GM21737 (cell line): ENCODE measurements around the gene RABEPK.
"Not testable (repeated sequence)": the region's sequence is repeated elsewhere in the genome, so short reads cannot be mapped to it uniquely, and the experiment has no call there.

Experiments used
- ATAC-seq: cut with Tn5 transposase; IDR thresholded peaks from one replicate; pipeline ENCODE4 v1.9.1; 2021; ENCODE audit warnings: mild to moderate bottlenecking, moderate library complexity; ENCODE audit not compliant: unreplicated experiment

RABEPK gene

DNA sequence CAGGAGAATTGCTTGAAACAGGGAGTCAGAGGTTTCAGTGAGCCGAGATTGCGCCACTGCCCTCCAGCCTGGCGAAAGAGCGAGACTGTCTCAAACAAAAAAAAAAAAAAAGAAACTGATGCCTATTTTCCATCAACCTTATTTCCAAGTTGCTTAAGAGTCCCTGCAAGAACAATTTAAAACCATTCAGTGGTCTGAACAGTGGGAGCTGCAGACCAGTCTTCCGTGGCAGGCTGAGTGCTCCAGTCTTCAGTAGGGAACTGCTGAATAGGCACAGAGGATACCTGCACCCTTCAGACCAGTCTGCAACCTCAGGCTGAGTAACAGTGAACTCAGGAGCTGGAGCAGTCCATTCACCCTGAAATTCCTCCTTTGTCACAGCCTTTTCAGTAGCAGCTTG lies 5.9 kb upstream of the RABEPK start:
- ATAC-seq: not testable (repeated sequence)

DNA sequence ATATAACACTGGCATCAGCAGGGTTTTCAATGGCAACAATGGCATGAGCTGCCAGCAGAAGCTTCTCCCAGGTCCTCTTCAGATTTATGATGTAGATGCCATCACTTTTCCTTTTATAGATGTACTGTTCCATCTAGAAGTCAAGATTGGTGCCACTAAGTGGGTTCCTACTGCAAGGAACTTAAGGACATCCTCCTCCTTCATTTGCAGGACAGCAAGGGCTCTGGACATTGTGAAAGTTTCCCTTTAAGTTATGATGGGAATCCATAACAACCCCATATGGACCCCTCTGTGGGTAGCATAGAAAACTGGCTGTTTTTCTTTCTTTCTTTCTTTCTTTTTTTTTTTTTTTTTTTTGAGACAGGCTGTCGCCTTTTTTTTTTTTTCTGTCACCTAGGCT lies 4.8 kb upstream of the RABEPK start:
- not testable (repeated sequence) for ATAC-seq

DNA sequence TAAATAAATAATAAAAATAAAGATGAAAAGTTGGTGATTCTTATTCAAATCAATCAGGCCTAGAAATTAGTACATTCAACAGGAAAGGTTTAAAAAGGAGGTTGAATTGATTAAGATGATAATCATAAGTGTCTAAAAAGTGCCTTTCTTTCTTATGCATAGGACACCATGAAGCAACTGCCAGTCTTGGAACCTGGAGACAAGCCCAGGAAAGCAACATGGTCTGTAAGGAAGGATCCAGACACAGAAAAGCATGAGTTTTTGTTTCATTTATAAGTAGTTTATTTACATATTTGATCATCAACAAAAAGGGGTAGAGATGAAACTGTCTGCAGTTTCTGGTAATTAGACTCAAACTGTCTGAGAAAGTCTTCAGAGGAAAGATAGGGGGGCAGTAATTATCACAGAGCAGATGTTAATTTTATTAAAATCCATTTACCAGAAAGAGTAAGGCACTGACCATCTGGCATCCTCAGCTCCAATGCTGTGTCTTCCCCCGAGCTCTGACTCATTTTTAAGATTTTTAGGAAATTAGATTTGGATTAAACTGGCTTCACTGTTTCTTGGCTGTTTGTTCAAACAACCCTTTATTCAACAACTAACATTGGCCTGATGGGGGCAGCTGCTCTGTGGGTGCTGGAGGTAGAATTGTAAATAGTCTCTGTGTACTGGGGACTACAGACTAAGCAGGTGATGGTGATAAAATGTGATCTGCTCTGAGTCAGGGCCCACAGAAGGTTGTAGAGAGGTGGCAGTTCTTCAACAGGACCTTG lies 2.7 kb downstream of the RABEPK start:
- no peak for ATAC-seq

DNA sequence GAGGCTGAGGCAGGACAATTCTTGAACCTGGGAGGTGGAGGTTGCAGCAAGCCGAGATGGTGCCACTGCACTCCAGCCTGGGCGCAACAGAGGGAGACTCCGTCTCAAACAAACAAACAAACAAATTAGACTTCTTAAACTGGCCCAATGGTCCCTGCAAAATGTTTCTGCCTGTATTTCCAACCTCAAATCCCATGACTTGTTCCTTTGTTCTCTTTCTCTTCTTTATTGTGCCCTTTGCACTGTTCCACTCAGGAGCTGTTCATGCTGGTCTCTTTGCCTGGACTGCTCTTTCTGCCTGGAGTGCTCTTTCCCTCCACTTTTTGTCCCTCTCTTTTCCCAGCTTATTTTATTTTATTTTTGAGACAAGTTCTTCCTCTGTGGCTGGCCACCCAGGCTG lies 4.1 kb downstream of the RABEPK start:
- ATAC-seq: no peak

DNA sequence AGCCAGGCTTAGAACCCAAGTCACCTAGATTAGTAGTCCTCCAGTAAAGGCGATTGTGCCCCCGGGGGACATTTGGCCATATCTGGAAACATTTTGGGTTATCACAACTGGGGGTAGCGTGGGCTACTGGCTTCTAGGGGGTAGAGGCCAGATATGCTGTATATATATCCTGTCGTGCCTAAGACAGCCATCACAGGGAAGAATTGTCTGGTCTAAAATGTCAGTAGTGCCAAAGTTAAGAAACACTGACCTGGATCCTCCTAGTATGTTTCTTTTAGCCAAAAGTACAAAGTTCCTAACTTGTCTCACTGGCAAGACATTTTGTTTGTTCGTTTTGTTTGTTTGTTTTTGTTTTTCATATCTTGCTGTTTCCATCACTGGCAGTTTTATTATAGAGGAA lies 13.8 kb downstream of the RABEPK start:
- no peak for ATAC-seq

DNA sequence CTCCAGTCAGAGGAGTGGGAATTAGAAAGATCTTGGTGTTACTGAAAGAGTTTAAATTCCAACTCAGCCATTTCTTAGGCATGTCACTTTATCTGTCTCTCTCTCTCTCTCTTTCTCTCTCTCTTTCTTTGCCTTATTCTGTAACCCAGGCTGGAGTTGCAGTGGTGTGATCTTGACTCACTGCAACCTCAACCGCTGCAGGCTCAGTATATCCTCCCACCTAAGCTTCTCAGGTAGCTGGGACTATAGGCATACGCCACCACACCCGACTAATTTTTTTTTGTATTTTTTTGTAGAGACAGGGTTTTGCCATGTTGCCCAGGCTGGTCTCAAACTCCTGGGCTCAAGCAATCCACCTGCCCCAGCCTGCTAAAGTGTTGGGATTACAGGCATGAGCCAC lies 18.3 kb downstream of the RABEPK start:
- no peak for ATAC-seq

DNA sequence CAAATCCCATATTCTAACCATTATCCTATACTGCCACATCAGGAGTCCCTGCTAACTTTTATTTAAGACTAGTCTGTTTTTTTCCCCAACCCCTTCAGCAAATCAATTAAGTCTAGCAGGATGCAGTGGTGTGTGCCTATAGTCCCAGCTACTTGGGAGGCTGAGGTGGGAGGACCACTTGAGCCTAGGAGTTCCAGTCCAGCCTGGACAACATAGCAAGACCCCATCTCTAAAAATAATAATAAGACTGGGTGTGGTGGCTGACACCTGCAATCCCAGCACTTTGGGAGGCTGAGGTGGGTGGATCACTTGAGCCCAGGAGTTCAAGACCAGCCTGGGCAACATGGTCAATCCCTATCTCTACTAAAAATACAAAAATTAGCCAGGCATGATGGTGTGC lies 24.5 kb downstream of the RABEPK start:
- not testable (repeated sequence) for ATAC-seq

DNA sequence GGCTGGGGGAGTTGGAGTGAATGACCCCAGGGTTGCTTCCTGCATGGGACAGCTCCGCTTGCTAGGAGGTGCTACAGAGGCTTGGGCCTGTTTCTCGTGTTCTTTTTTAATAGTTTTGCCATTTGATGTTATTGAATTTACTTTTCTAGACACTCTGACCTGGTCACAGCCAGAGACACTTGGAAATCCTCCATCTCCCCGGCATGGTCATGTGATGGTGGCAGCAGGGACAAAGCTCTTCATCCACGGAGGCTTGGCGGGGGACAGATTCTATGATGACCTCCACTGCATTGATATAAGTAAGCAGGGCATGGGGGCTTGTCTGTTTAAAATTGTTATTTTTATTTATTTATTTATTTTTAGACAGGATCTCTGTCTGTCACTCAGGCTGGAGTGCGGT lies 27.4 kb downstream of the RABEPK start:
- ATAC-seq: no peak

DNA sequence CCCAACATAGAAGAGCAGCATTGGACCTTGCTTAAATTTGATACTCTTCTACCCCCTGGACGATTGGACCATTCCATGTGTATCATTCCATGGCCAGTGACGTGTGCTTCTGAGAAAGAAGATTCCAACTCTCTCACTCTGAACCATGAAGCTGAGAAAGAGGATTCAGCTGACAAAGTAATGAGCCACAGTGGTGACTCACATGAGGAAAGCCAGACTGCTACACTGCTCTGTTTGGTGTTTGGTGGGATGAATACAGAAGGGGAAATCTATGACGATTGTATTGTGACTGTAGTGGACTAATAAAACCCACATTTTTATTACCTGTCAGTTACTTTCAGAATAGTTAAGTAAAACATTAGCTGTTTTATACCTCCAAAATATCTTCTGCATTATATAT lies 33.3 kb downstream of the RABEPK start:
- no peak for ATAC-seq

DNA sequence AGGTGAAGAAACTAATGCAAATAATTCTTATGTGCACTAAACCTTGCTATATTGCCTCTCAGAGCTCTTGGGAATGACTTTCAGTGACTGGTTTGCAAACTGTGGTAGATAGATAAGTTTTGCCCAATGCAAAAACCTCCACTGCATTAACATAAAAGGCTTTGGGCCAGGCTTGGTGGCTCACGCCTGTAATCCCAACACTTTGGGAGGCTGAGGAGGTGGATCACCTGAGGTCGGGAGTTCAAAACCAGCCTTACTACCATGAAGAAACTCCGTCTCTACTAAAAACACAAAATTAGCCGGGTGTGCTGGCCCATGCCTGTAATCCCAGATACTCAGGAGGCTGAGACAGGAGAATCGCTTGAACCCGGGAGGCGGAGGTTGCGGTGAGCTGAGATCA lies 33.8 kb downstream of the RABEPK start:
- not testable (repeated sequence) for ATAC-seq

DNA sequence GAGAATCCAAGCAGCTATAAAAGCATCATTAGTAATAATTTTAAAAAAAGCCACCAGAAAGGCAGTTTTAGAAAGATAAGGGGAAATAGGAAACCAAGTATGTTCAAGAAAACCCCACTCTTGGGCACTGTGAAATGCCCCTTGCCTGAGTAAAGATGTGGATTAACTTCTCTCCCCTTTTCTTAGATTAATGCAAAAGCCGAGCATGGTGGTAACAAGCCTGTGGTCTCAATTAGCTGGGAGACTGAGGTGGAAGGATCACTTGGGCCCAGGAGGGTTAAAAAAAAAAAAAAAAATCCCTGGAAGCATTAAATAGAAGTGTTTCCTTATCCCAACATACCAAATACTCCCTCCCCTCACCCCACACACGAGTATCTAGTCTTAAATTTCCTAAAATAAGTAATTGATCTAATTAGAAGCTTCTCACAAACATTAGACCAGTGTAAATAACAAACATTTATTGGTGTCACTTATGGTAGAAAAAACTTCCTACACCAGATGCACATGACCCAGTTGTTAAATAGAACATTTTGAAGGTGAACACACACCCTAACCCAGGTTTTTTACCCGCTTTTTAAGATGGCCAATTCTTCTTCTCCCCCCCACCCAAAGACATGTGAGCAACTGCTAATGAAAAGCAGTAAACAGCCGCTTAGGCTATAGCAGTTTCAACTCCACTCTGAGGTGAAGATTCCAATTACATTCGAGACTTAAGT lies 35.6 kb downstream of the RABEPK start:
- no peak for ATAC-seq

DNA sequence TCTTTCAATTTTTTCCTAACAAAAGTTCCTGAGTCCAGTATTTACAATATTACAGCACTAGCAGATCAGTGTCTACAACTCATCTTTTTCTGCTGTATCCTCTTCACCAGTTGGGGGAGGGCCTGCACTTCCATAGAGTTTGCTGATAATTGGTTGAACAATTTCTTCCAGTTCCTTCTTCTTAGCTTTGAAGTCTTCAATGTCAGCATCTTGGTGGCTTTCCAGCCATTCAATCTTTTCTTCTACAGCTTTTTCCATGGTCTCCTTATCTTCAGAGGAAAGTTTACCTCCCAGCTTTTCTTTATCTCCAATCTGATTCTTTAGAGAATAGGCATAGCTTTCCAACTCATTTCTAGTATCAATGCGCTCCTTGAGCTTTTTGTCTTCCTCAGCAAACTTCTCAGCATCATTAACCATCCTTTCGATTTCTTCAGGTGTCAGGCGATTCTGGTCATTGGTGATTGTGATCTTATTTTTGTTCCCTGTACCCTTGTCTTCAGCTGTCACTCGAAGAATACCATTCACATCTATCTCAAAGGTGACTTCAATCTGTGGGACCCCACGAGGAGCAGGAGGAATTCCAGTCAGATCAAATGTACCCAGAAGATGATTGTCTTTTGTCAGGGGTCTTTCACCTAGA lies 36.3 kb downstream of the RABEPK start:
- not testable (repeated sequence) for ATAC-seq

DNA sequence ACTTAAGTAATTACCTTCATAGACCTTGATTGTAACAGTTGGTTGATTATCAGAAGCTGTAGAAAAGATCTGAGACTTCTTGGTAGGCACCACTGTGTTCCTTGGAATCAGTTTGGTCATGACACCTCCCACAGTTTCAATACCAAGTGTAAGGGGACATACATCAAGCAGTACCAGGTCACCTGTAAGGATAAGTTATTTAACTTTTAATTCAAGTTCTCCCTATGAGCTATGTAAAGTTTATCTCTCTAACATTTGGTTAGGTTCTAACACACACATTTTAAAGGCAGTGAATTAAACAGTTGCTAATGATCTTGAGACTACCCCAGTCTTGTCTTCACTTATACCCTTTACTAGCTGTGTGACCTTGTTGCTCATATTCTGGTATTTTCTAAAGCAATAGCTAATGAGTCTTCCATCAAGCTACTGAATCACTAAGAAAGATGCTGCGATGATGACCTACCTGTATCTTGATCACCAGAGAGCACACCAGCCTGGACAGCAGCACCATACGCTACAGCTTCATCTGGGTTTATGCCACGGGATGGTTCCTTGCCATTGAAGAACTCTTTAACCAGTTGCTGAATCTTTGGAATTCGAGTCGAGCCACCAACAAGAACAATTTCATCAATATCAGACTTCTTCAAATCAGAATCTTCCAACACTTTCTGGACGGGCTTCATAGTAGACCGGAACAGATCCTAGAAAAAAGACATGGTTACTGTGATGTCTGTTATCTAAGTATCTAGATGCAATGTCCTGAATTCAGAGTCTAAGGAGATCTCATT lies 38.0 kb downstream of the RABEPK start:
- no peak for ATAC-seq

DNA sequence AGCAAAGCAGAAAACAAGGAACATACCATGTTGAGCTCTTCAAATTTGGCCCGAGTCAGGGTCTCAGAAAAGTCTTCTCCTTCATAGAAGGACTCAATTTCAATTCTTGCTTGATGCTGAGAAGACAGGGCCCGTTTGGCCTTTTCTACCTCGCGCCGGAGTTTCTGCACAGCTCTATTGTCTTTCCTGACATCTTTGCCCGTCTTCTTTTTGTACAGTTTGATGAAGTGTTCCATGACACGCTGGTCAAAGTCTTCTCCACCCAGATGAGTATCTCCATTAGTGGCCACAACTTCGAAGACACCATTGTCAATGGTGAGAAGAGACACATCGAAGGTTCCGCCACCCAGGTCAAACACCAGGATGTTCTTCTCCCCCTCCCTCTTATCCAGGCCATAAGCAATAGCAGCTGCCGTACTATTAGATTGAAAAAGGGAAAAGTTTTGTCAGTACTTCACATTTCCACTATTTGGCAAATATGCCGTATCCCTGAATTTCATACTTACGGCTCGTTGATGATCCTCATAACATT lies 38.6 kb downstream of the RABEPK start:
- ATAC-seq: no peak

DNA sequence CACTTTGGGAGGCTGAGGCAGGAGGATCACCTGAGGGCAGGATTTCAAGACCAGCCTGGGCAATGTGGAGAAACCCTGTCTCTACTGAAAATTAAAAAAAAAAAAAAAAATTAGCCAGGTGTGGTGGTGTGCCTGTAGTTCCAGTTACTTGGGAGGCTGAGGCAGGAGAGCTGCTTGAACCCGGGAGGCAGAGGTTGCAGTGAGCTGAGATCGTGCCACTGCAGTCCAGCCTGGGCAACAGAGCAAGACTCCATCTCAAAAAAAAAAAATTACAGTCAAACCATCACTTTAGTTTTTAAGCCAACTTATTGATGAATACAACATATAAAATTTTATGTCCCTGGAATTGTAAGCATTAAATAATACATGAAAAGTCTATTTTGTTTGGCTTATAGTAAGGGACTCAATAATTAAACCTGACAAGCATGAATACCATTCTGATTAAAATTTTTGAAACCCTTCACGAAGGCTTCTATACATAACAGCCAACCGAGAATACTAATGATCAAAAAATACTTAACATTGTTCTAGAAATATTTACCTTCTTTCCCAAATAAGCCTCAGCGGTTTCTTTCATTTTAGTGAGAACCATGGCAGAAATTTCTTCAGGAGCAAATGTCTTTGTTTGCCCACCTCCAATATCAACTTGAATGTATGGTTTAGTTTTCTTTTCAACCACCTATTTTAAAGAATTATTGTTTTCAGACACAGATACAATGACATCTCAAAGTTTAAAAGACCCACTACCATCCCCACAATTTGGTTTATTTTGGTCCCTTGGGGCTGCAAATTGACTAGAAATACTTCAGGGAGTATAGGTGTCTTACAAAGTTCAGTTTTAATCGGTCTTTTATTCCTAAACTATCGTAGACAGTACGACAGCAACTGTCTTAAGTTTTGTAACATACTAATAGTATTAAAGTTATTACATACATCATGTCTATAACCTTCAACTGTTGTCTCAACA lies 39.6 kb downstream of the RABEPK start:
- ATAC-seq: no peak

DNA sequence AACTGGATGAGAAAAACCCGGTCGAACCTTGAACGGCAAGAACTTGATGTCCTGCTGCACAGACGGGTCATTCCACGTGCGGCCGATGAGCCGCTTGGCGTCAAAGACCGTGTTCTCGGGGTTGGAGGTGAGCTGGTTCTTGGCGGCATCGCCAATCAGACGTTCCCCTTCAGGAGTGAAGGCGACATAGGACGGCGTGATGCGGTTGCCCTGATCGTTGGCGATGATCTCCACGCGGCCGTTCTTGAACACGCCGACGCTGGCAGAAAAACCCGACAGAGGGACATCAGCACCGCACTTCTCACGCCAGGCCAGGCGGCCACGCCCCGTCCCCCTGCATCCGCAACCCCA lies 40.3 kb downstream of the RABEPK start:
- peak; percentile 7 for ATAC-seq

DNA sequence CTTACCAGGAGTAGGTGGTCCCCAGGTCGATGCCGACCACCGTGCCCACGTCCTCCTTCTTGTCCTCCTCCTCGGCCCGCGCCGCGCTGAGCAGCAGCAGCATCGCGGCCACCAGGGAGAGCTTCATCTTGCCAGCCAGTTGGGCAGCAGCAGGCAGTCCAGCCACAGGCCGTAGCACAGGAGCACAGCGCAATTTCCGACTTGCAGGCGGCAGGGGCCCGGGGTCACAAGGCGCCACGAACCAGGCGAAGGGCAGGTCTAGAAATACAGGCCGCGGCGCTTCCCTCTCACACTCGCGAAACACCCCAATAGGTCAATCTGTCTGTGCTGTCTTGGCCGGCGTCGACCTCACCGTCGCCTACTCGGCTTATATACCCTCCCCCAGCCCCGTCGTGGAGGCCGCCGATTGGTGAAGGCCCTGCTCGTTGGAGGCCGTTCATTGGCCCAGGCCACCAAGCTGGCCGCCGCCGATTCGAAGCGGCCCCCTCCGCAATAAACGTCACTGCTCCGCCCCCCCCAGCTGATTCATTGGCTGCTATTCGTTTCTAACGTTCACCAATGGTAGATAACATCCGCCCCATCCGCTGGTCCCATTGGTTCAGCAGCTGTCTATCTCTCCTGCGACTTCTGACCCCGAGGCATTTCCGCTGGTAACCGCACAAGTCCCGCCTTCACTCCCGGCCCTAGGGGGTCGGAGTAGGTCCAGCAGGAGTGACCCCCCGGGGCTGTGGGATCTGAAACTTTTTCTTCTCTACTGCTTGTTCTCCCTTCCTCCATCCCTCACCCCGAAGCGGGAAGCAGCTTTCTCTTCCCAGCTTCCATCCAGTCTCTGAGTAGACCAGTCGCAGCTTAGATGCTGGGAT lies 40.9 kb downstream of the RABEPK start, which contains the start of gene HSPA5:
TSS of gene HSPA5 (minus strand) at position 344 of the 863 bp plus-strand sequence. CDS start at position 127, 217 bp downstream.
- peak; percentile 93 for ATAC-seq

DNA sequence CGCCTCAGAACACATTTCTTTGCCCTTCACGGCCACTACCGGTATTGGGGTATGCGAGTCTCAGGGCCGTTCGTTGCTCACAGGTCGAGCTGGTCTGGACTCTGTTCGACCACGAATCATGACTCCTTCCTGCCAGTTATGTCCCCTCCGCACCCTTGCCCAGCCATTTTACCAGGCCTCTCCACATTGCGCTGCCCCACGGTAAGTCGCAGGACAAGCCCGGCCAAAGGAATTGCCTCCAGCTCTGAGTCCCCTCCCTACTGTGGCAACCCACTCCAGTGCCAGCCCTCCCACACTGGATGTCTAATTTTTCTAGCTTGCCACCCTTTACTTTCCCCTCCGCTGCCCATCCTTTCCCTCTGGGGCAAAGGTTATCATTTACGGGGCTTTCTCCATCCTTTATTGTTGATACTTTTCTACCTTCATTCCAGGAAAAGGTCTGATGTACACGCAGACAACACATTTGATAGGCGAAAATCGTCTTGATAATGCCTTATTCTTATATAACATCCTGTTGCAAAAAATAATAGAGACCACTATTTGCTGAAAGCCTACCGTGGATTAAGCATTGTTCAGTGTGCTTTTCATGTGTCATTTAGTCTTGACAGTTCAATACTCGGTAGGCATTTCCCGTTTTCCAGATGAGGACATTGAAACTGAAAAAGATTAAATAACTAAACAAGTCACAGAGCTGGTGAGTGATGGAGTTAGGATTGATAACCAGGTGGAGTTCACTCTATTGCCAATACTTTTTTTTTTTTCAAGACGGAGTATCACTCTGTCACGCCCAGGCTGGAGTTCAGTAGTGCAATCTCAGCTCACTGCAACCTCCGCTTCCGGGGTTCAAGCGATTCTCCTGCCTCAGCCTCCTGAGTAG lies 41.8 kb downstream of the RABEPK start:
- ATAC-seq: peak; percentile 20
